Activated B cell treated with CpG ODN at 0.5 μM for 24 hours (primary cell): ENCODE results near the gene SEMA5A. TPM values are rescaled to one million over a fixed set of nuclear protein-coding genes. Genes with fewer than 3 reads are reported as not detected.

Experiments
- ATAC-seq: fragments of 200-7000 bp; cut with Tn5 transposase; one replicate; pipeline ENCODE4 v1.10.0; 2021; ENCODE audit warnings: low read depth, mild to moderate bottlenecking, moderate library complexity
- CTCF ChIA-PET: fragments of 350-600 bp; sonication (Branson Sonifier 250); formaldehyde crosslinking; loops from one replicate; lab custom pipeline; 2021; ENCODE audit warnings: antibody characterized with exemption; lab: Charles Lee
- POLR2A ChIA-PET: fragments of 350-600 bp; sonication (Branson Sonifier 250); formaldehyde crosslinking; loops from one replicate; lab custom pipeline; 2021; ENCODE audit warnings: antibody characterized with exemption; lab: Charles Lee
- DNase-seq: peaks from one replicate; pipeline ENCODE4 v3.0.0; 2022
- H3K27ac Mint-ChIP-seq: one replicate; pipeline ENCODE4 v1.8.0; 2020; ENCODE audit warnings: mixed read lengths
- H3K27me3 Mint-ChIP-seq: one replicate; pipeline ENCODE4 v1.8.0; 2021; ENCODE audit warnings: mixed read lengths
- H3K36me3 Mint-ChIP-seq: one replicate; pipeline ENCODE4 v1.8.0; 2021; ENCODE audit warnings: low read depth, mixed read lengths
- H3K4me1 Mint-ChIP-seq: one replicate; pipeline ENCODE4 v1.8.0; 2021; ENCODE audit warnings: mixed read lengths
- H3K4me3 Mint-ChIP-seq: one replicate; pipeline ENCODE4 v1.8.0; 2020; ENCODE audit warnings: mild to moderate bottlenecking, mixed read lengths
- H3K9me3 Mint-ChIP-seq: one replicate; pipeline ENCODE4 v1.8.0; 2020; ENCODE audit warnings: mixed read lengths
- CTCF ChIP-seq: fragments of 200-600 bp; IDR thresholded peaks from one replicate; pipeline ENCODE4 v1.8.0; 2022; ENCODE audit warnings: antibody characterized with exemption, mild to moderate bottlenecking
- intact Hi-C: fragments of 100-400 bp; cut with micrococcal nuclease; formaldehyde crosslinking; loops from one replicate; pipeline ENCODE4 v1.15.1; 2024
- total RNA-seq: library from RNA; stranded (reverse); gene quantifications from 2 replicates; pipeline ENCODE4 v1.2.3, GENCODE V29; 2022

SEMA5A gene
- total RNA-seq, 1 donor from 2014 or later = not detected

- TF ChIP-seq CTCF = no peak
- no peaks in the 10 kb centered on the region for H3K27me3 Mint-ChIP-seq
These were observed 198.2 kb downstream of the SEMA5A start for GRCh38 chr5:9347541-9348295.

GRCh38 chr5:9347032-9347431 lies 198.8 kb downstream of the SEMA5A start:
- Mint-ChIP-seq H3K9me3 (peaks cover 1% of the 10 kb centered on the region), H3K4me3 (no peak overlapping the region), H3K27me3 (no peaks in the 10 kb centered on the region), H3K4me1 (no peaks in the 10 kb centered on the region), H3K27ac (no peak overlapping the region), H3K36me3 (no peaks in the 10 kb centered on the region)
- no peak for TF ChIP-seq CTCF
- intact Hi-C loops = no loop called here
- POLR2A ChIA-PET = no interaction called here
- DNase-seq = no peak
- CTCF ChIA-PET = no interaction called here
- no peak for ATAC-seq

More at GRCh38 chr5:9347541-9348295, 198.2 kb downstream of the SEMA5A start:
- DNase-seq (no peak), ATAC-seq (no peak)
- H3K4me1 Mint-ChIP-seq = no peaks in the 10 kb centered on the region
- intact Hi-C loops = no loop called here
- H3K4me3 Mint-ChIP-seq = no peak overlapping the region
- H3K27ac Mint-ChIP-seq = no peak overlapping the region
- ChIA-PET POLR2A (no interaction called here), CTCF (no interaction called here)
- H3K9me3 Mint-ChIP-seq = peaks cover 2% of the 10 kb centered on the region
- no peaks in the 10 kb centered on the region for H3K36me3 Mint-ChIP-seq

GRCh38 chr5:9344751-9345240 lies 201.1 kb downstream of the SEMA5A start:
- ChIA-PET CTCF (no interaction called here), POLR2A (no interaction called here)
- H3K4me3 Mint-ChIP-seq = no peak overlapping the region
- intact Hi-C loops = no loop called here
- no peaks in the 10 kb centered on the region for H3K9me3 Mint-ChIP-seq
- H3K27ac Mint-ChIP-seq = no peak overlapping the region
- ATAC-seq (no peak), DNase-seq (no peak)
- no peak for TF ChIP-seq CTCF
- no peaks in the 10 kb centered on the region for H3K27me3 Mint-ChIP-seq
- H3K4me1 Mint-ChIP-seq = no peaks in the 10 kb centered on the region
- H3K36me3 Mint-ChIP-seq = no peaks in the 10 kb centered on the region

- Mint-ChIP-seq H3K36me3 (no peaks in the 10 kb centered on the region), H3K9me3 (peaks cover 4% of the 10 kb centered on the region), H3K4me3 (no peak overlapping the region), H3K27ac (no peak overlapping the region), H3K27me3 (no peaks in the 10 kb centered on the region), H3K4me1 (no peaks in the 10 kb centered on the region)
- POLR2A ChIA-PET = no interaction called here
- DNase-seq (no peak), ATAC-seq (no peak)
- CTCF ChIA-PET = no interaction called here
- TF ChIP-seq CTCF = no peak
- intact Hi-C loops = no loop called here
These were observed 202.6 kb downstream of the SEMA5A start for GRCh38 chr5:9343146-9343850.

- Mint-ChIP-seq H3K4me3 (no peak overlapping the region), H3K36me3 (no peaks in the 10 kb centered on the region), H3K27me3 (no peaks in the 10 kb centered on the region), H3K4me1 (no peaks in the 10 kb centered on the region), H3K27ac (no peak overlapping the region), H3K9me3 (peaks cover 5% of the 10 kb centered on the region)
- ATAC-seq = no peak
- no peak for DNase-seq
- CTCF ChIA-PET = no interaction called here
- TF ChIP-seq CTCF = no peak
- intact Hi-C loops = no loop called here
- POLR2A ChIA-PET = no interaction called here
These were observed 203.6 kb downstream of the SEMA5A start for GRCh38 chr5:9342161-9342787.
